Adipocyte (in vitro differentiated cells): ENCODE results near the gene ATRNL1.
"Not testable (repeated sequence)": the region's sequence is repeated elsewhere in the genome, so short reads cannot be mapped to it uniquely, and the experiment has no call there.

ENCODE experiments used
- DNase-seq: peaks from one replicate; pipeline ENCODE4 v3.0.0-alpha.2; 2015; ENCODE audit warnings: low read depth
- H3K27me3 ChIP-seq: replicated peaks from 2 replicates; pipeline ENCODE4 v1.7.0; 2013; ENCODE audit warnings: mild to moderate bottlenecking, low read length, moderate library complexity; ENCODE audit not compliant: control insufficient read depth, insufficient read depth
- H3K36me3 ChIP-seq: 2 replicates; pipeline ENCODE4 v1.7.0; 2013; ENCODE audit warnings: low read length, mild to moderate bottlenecking, moderate library complexity; ENCODE audit not compliant: control insufficient read depth, insufficient read depth, severe bottlenecking
- H3K4me1 ChIP-seq: 2 replicates; pipeline ENCODE4 v1.7.0; 2013; ENCODE audit warnings: mild to moderate bottlenecking, low read length, moderate library complexity; ENCODE audit not compliant: control insufficient read depth, insufficient read depth
- H3K4me3 ChIP-seq: 2 replicates; pipeline ENCODE4 v1.7.0; 2013; ENCODE audit warnings: mild to moderate bottlenecking, low read length, moderate library complexity
- H3K9ac ChIP-seq: 2 replicates; pipeline ENCODE4 v1.7.0; 2013; ENCODE audit warnings: mild to moderate bottlenecking, low read length, moderate library complexity
- H3K9me3 ChIP-seq: 2 replicates; pipeline ENCODE4 v1.7.0; 2013; ENCODE audit warnings: mild to moderate bottlenecking, low read length, moderate library complexity; ENCODE audit not compliant: control insufficient read depth

Gene ATRNL1

GRCh38 chr10:115432188-115432819 is 339.1 kb downstream of the ATRNL1 start:
- no peaks in the 10 kb centered on the region for H3K4me1 ChIP-seq
- no peaks in the 10 kb centered on the region for H3K27me3 ChIP-seq
- no peak overlapping the region for H3K4me3 ChIP-seq
- DNase-seq: peak; percentile 64
- H3K36me3 ChIP-seq: no peaks in the 10 kb centered on the region
- peaks cover 3% of the 10 kb centered on the region for H3K9me3 ChIP-seq
- no peak overlapping the region for H3K9ac ChIP-seq

DNA sequence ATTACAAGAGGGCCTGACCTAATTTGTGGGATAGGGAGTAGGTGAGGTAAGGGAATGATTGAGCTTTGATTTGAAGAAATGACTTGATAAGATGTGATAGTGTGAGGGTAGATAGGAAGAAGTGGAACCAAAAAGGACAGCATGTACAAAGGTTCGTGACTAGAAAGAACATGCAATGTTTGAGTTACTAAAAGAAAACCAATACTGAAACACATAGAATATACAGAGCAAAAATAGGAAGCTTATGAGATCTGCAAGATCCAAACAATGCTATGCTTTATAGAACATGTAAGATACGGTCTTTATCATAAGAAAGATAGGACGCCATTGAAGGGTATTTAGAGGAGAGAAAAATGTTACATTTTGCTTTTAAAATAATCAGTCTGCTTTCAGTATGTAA is 343.8 kb downstream of the ATRNL1 start:
- Histone ChIP-seq H3K36me3 (no peaks in the 10 kb centered on the region), H3K27me3 (no peaks in the 10 kb centered on the region), H3K9me3 (peaks cover 3% of the 10 kb centered on the region), H3K4me1 (no peaks in the 10 kb centered on the region), H3K4me3 (no peak overlapping the region), H3K9ac (no peak overlapping the region)
- no peak for DNase-seq

DNA sequence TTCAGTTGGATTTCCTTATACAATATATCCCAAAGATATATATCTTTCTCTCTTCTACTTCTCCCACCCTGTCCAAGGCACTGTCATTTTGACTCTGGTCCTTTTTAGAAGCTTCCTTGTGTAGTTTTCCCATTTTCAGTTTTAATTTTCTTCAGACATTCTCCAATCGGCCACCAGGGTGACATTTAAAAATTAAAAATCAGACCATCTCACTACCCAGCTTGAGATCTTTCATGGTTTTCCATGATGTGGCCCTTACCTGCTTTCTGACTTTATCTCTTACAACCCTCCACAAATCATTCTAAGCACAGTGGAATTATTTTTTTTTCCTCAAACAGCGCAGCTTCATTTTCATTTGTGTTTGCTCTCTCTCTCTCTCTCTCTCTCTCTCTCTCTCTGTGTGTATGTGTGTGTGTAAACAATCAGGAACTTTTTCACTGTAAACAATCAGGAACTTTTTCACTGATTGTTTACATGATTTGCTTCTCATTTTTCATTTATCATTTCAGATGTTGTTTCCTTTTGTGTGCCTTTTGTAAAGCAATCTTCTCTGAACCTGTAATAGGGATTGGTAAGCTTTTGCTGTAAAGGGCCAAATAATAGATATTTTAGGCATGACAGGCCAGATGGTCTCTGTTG is 348.9 kb downstream of the ATRNL1 start:
- DNase-seq: no peak
- Histone ChIP-seq H3K9ac (no peak overlapping the region), H3K36me3 (no peaks in the 10 kb centered on the region), H3K27me3 (no peaks in the 10 kb centered on the region), H3K4me3 (no peak overlapping the region), H3K9me3 (no peaks in the 10 kb centered on the region), H3K4me1 (no peaks in the 10 kb centered on the region)

- Histone ChIP-seq H3K4me1 (no peaks in the 10 kb centered on the region), H3K4me3 (no peak overlapping the region), H3K36me3 (no peaks in the 10 kb centered on the region), H3K27me3 (no peaks in the 10 kb centered on the region), H3K9me3 (peaks cover 11% of the 10 kb centered on the region), H3K9ac (no peak overlapping the region)
- no peak for DNase-seq
Observed at GRCh38 chr10:115456812-115457211, 363.6 kb downstream of the ATRNL1 start.

DNA sequence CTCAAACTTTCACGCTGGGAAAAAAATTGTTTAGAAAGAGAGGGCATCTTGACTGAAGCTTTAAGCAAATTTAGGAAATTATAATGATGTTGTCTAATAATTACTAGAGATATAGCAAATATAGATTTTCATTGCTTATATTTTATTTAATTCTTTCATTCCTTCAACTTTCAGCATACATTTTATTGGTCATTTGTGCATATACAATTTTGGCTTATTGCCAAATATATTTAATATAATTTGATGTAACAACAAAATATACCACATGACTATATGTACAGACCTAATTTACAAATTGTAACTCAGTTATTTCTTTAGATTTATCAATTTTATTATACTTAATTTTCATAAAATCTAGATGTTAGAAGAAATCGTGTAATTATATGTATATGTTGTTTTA is 390.1 kb downstream of the ATRNL1 start:
- no peak overlapping the region for H3K4me3 ChIP-seq

DNA sequence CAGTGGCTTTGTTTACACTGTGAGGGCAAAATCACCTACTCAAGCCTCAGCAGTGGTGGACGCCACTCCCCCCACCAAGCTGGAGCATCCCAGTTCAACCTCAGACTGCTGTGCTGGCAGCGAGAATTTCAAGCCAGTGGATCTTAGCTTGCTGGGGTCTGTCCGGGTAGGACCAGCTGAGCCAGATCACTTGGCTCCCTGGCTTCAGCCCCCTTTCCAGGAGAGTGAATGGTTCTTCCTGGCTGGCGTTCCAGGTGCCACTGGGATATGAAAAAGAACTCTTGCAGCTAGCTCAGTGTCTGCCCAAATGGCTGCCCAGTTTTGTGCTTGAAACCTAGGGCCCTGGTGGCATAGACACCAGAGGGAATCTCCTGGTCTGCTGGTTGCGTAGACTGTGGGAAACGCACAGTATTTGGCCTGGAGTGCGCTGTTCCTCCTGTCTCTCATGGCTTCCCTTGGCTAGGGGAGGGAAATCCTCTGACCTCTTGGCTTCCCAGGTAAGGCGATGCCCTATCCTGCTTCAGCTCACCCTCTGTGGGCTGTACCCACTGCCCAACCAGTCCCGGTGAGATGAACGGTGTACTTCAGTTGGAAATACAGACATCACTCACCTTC is 398.5 kb downstream of the ATRNL1 start:
- Histone ChIP-seq H3K36me3 (no peaks in the 10 kb centered on the region), H3K9ac (no peak overlapping the region), H3K27me3 (no peaks in the 10 kb centered on the region), H3K4me1 (no peaks in the 10 kb centered on the region), H3K4me3 (no peak overlapping the region), H3K9me3 (peaks cover 3% of the 10 kb centered on the region)
- no peak for DNase-seq

More for the DNA sequence above, 390.1 kb downstream of the ATRNL1 start:
- no peaks in the 10 kb centered on the region for H3K4me1 ChIP-seq
- DNase-seq: no peak
- no peaks in the 10 kb centered on the region for H3K9me3 ChIP-seq
- H3K27me3 ChIP-seq: no peaks in the 10 kb centered on the region
- no peaks in the 10 kb centered on the region for H3K36me3 ChIP-seq
- no peak overlapping the region for H3K9ac ChIP-seq

DNA sequence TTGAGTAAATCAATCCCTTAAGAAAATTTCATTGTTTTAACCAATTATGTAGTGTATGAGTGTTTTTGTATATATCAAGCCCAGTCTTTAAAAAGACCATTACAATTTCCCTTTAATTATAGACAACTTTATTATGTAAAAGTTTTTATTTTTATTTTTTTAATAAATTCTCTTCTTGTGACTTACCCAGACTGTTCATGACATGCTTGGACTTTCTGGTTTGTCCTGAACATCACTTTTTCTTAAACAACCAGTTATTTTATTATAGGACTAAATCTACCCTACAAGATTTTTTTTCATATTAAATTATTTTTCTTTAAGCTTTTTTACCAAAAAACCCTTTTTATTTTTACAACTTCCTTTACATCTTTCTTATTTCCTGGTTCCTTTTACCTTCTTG is 410.4 kb downstream of the ATRNL1 start:
- H3K27me3 ChIP-seq: no peaks in the 10 kb centered on the region
- peaks cover 16% of the 10 kb centered on the region for H3K9me3 ChIP-seq
- H3K4me1 ChIP-seq: no peaks in the 10 kb centered on the region
- no peak overlapping the region for H3K9ac ChIP-seq
- H3K4me3 ChIP-seq: no peak overlapping the region
- no peak for DNase-seq
- no peaks in the 10 kb centered on the region for H3K36me3 ChIP-seq

- Histone ChIP-seq H3K9ac (no peak overlapping the region), H3K27me3 (no peaks in the 10 kb centered on the region), H3K4me1 (no peaks in the 10 kb centered on the region), H3K36me3 (no peaks in the 10 kb centered on the region), H3K9me3 (peaks cover 27% of the 10 kb centered on the region), H3K4me3 (no peak overlapping the region)
- no peak for DNase-seq
Observed at GRCh38 chr10:115514895-115515294, 421.7 kb downstream of the ATRNL1 start.

DNA sequence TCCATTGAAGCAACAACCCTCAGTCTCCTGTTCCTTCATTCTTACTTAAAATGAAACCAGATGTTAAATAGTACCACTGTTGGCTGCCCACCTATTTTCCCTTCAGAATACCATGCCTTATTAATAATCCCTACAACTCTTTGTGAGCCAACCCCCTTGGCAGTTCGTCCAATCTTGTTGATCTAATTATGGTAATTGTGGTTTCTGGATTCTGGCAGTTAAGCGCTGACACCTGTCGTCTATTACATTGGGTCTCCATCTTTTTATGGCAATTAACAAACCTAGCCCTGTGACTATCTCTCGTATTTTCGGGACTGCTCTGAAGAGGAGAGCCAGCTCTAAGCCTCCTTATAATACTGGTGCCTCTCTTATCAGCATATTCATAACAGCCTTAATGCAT is 432.0 kb downstream of the ATRNL1 start:
- no peak for DNase-seq
- H3K4me3 ChIP-seq: no peak overlapping the region
- no peaks in the 10 kb centered on the region for H3K36me3 ChIP-seq
- H3K9ac ChIP-seq: no peak overlapping the region
- H3K4me1 ChIP-seq: no peaks in the 10 kb centered on the region
- H3K9me3 ChIP-seq: peaks cover 18% of the 10 kb centered on the region
- no peaks in the 10 kb centered on the region for H3K27me3 ChIP-seq

DNA sequence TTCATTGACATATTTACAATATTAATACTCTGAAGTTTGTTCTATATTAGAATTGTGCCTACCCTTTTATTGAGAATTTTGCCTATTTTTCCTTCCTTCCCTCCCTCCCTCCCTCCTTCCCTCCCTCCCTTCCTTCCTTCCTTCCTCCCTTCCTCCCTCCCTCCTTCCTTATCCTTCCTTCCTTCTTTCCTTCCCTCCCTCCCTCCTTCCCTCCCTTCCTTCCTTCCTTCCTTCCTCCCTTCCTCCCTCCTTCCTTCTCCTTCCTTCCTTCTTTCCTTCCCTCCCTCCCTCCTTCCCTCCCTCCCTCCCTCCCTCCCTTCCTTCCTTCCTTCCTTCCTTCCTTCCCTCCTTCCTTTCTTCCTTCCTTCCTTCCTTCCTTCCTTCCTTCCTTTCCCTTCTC is 434.5 kb downstream of the ATRNL1 start:
- DNase-seq, H3K36me3 ChIP-seq, H3K27me3 ChIP-seq, H3K4me1 ChIP-seq, H3K4me3 ChIP-seq, H3K9me3 ChIP-seq, H3K9ac ChIP-seq: not testable (repeated sequence)

DNA sequence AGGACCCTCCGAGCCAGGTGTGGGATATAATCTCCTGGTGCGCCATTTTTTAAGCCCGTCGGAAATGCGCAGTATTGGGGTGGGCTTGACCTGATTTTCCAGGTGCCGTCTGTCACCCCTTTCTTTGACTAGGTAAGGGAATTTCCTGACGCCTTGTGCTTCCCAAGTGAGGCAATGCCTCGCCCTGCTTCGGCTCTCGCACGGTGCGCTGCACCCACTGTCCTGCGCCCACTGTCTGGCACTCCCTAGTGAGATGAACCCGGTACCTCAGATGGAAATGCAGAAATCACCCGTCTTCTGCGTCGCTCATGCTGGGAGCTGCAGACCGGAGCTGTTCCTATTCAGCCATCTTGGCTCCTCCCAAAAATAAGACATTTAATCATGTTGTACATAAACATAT is 443.2 kb downstream of the ATRNL1 start:
- H3K27me3 ChIP-seq, H3K9ac ChIP-seq, H3K4me1 ChIP-seq, H3K36me3 ChIP-seq, H3K9me3 ChIP-seq, DNase-seq, H3K4me3 ChIP-seq: not testable (repeated sequence)
